ENCODE measurements around the gene FGF21. TPM values are rescaled to one million over a fixed set of nuclear protein-coding genes. Genes with fewer than 3 reads are reported as not detected.

Gene FGF21
- total RNA-seq, 1 donor: not detected

GRCh38 chr19:48752496-48753365, 2.6 kb upstream of the FGF21 start, which contains the start of gene FUT1:
TSS of gene FUT1 (minus strand) at chr19:48752641. CDS start at chr19:48751281, 1,360 bp downstream.
- peak; percentile 46 for DNase-seq (ENCODE audit: low read depth)
- peak within 1 kb of the TSS; percentile 52 for H3K4me3 ChIP-seq (ENCODE audit: low read depth, low read length)
- TF ChIP-seq CTCF (IDR thresholded peaks at IDR 0.05; ENCODE audit: insufficient read depth, low read depth, low read length): no peak

DNA sequence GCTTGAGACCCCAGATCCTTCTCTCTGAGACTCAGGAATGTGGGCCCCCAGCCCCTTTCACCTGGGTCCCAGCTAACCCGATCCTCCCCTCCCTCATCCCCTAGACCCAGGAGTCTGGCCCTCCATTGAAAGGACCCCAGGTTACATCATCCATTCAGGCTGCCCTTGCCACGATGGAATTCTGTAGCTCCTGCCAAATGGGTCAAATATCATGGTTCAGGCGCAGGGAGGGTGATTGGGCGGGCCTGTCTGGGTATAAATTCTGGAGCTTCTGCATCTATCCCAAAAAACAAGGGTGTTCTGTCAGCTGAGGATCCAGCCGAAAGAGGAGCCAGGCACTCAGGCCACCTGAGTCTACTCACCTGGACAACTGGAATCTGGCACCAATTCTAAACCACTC, 463 bp downstream of the FGF21 start:
- no peak for TF ChIP-seq CTCF (IDR thresholded peaks at IDR 0.05; ENCODE audit: insufficient read depth, low read depth, low read length)
- no peak overlapping the region for H3K4me3 ChIP-seq (ENCODE audit: low read depth, low read length)
- no peak for DNase-seq (ENCODE audit: low read depth)

GRCh38 chr19:48756212-48756611, 888 bp downstream of the FGF21 start:
- no peak for TF ChIP-seq CTCF (IDR thresholded peaks at IDR 0.05; ENCODE audit: insufficient read depth, low read depth, low read length)
- H3K4me3 ChIP-seq (ENCODE audit: low read depth, low read length): no peak overlapping the region

DNA sequence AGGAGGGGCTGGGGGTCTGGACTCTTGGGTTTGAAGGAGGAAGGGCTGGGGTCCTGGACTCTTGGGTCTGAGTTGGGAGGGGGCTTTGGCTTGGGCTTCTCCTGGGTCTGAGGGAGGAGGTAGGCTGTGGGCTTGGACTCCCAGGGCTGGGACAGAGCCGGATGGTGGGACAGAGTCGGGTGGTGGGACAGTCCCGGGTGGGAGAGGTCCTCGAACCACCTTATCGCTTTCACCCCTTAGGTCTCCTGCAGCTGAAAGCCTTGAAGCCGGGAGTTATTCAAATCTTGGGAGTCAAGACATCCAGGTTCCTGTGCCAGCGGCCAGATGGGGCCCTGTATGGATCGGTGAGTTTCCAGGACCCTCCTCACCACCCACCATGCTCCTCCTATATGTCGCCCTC, 1.4 kb downstream of the FGF21 start:
- no peak for DNase-seq (ENCODE audit: low read depth)
- no peak for TF ChIP-seq CTCF (IDR thresholded peaks at IDR 0.05; ENCODE audit: insufficient read depth, low read depth, low read length)
- H3K4me3 ChIP-seq (ENCODE audit: low read depth, low read length): no peak overlapping the region

More at GRCh38 chr19:48756212-48756611, 888 bp downstream of the FGF21 start:
- DNase-seq (ENCODE audit: low read depth): no peak

DNA sequence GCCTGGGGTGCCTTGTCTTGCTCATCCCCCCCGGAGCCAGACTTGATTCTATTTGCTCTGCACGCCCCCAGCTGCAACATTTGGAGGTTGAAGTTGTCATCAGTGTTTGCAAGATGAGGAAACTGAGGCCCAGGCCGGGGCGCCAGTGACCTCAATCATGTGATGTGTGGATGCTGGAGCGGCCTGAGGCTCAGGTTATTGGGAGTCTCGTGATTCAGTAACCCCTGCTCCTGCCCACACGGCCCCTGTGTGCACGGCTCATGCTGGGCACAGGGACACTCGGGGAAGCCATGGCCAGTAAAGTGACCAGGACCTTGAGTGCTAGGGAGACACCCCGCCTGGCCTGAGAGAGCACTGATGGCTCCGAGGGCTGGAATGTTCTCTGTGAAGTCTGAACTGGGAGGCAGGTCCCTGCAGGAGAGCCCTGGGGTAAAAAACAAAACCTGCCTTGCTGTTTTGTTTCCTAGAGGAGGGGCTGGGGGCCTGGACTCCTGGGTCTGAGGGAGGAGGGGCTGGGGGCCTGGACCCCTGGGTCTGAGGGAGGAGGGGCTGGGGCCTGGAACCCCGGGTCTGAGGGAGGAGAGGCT, 1.9 kb downstream of the FGF21 start:
- no peak for DNase-seq (ENCODE audit: low read depth)
- H3K4me3 ChIP-seq (ENCODE audit: low read depth, low read length): no peak overlapping the region

GRCh38 chr19:48757741-48758144, 2.4 kb downstream of the FGF21 start:
- no peak for TF ChIP-seq CTCF (IDR thresholded peaks at IDR 0.05; ENCODE audit: insufficient read depth, low read depth, low read length)
- DNase-seq (ENCODE audit: low read depth): no peak
- no peak overlapping the region for H3K4me3 ChIP-seq (ENCODE audit: low read depth, low read length)

More for the DNA sequence above, 1.9 kb downstream of the FGF21 start:
- no peak for TF ChIP-seq CTCF (IDR thresholded peaks at IDR 0.05; ENCODE audit: insufficient read depth, low read depth, low read length)
